ENCODE measurements around the gene CHD9.

GRCh38 chr16:53258809-53259208, 204.0 kb downstream of the CHD9 start:
- TF ChIP-seq CTCF (IDR thresholded peaks at IDR 0.05; ENCODE audit: poor library complexity, severe bottlenecking) (no peak), EZH2 (IDR thresholded peaks at IDR 0.05; ENCODE audit: borderline replicate concordance, insufficient read depth, low read length, poor library complexity, severe bottlenecking) (no peak), TAF1 (IDR thresholded peaks at IDR 0.05; ENCODE audit: low read depth) (no peak), REST (IDR thresholded peaks at IDR 0.05; ENCODE audit: borderline replicate concordance) (no peak)

All from neural cell (in vitro differentiated cells).